Breast epithelium (tissue), 4 donors: ENCODE measurements around the gene DTNB. TPM values are rescaled to one million over a fixed set of nuclear protein-coding genes. Genes with fewer than 3 reads are reported as not detected.
"Not testable (repeated sequence)": the region's sequence is repeated elsewhere in the genome, so short reads cannot be mapped to it uniquely, and the experiment has no call there.

Source experiments
- DNase-seq, 2 donors: peaks; one replicate each; pipeline ENCODE4 v3.0.0-alpha.2; 2019; ENCODE audit warnings: low spot score in 2 of 2
- H3K27ac ChIP-seq, 2 donors: fragments of 200-600 bp; sonication (generic) in 1 of 2; one replicate each; pipeline ENCODE4 v1.5.1; 2016 to 2019; ENCODE audit warnings: mild to moderate bottlenecking in 1 of 2
- H3K27me3 ChIP-seq, 2 donors: fragments of 200-600 bp; sonication (generic) in 1 of 2; one replicate each; pipeline versions ENCODE4 v1.5.1 to v1.6.0; 2017 to 2019; ENCODE audit warnings: control low read depth in 1 of 2, mild to moderate bottlenecking in 1 of 2
- H3K36me3 ChIP-seq: fragments of 200-600 bp; one replicate; pipeline ENCODE4 v1.5.1; 2019
- H3K4me1 ChIP-seq, 2 donors: fragments of 200-600 bp; sonication (generic); one replicate each; pipeline ENCODE4 v1.5.1; 2016 to 2019; ENCODE audit warnings: control low read depth in 1 of 2
- H3K4me3 ChIP-seq, 3 donors: fragments of 200-600 bp; sonication (generic); 1 replicate in 2 of 3; 2 replicates in 1 of 3; pipeline ENCODE4 v1.5.1; 2016 to 2019; ENCODE audit warnings: mild to moderate bottlenecking in 3 of 3, moderate library complexity in 2 of 3
- H3K9me3 ChIP-seq, 2 donors: fragments of 200-600 bp; sonication (generic) in 1 of 2; one replicate each; pipeline ENCODE4 v1.5.1; 2016 to 2019; ENCODE audit warnings: control low read depth in 1 of 2
- POLR2A ChIP-seq: fragments of 450-650 bp; IDR thresholded peaks from one replicate; pipeline ENCODE4 v1.6.1; 2016; ENCODE audit warnings: antibody characterized with exemption, mild to moderate bottlenecking, moderate library complexity
- POLR2AphosphoS5 ChIP-seq, 3 donors: sonication (generic); formaldehyde crosslinking; IDR thresholded peaks; one replicate each; pipeline ENCODE4 v1.6.1; 2017; ENCODE audit warnings: antibody characterized with exemption in 3 of 3
- intact Hi-C: fragments of 100-400 bp; cut with DNase I; formaldehyde crosslinking; loops from one replicate; pipeline ENCODE4 v1.15.1; 2023; ENCODE audit warnings: low total_unique reads
- total RNA-seq, 3 donors: library from RNA; depleted of rRNA; stranded (reverse); fragments of >200 nt; gene quantifications; one replicate each; pipeline ENCODE4 v1.1.0, GENCODE V29; 2016
- TF ChIP-seq, protein P1 (sequence below), 3 donors: fragments of 450-650 bp; IDR thresholded peaks; one replicate each; pipeline ENCODE4 v1.5.1; 2016 to 2017; ENCODE audit warnings: antibody characterized with exemption in 3 of 3, mild to moderate bottlenecking in 3 of 3, moderate library complexity in 3 of 3

DTNB gene
- total RNA-seq, 3 donors from 2014 or later, result 7.8 to 63.4 (median 44.9) TPM

DNA sequence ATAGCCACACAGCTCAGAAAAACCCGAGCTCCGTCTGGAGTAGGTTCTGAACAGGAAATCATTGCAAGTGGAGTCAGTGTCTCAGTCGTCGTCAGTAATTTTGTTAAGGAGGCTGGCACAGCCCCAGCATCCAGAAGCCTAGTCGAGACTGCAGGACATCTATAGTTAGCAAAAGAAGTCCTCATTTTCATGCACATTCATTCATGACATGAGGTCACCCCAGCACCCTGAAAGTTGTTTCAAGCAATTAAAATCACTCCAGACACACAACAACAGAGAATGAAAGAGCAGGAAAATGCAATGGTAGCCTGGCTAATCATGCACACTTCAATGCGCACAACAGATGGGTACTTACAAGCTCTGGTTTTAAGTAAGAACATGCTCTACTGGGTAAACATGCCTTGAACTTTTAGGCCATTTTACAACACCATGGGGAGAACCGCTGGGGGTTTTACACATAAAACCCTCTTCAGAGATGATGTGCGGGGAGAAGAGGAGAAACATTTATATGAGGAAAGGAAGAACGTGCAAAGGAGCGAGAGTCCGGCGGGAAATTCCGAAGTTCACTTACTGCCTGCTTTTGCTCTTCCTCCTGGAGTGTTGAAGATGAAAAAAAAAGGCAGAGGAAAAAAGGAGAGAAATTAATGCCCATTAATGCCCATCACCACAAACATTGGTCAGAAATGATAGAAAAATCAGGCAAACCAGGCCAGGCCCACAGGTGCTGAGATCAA is 254.3 kb downstream of the DTNB start:
- TF ChIP-seq POLR2A, result no peak
- TF ChIP-seq, protein P1, sequence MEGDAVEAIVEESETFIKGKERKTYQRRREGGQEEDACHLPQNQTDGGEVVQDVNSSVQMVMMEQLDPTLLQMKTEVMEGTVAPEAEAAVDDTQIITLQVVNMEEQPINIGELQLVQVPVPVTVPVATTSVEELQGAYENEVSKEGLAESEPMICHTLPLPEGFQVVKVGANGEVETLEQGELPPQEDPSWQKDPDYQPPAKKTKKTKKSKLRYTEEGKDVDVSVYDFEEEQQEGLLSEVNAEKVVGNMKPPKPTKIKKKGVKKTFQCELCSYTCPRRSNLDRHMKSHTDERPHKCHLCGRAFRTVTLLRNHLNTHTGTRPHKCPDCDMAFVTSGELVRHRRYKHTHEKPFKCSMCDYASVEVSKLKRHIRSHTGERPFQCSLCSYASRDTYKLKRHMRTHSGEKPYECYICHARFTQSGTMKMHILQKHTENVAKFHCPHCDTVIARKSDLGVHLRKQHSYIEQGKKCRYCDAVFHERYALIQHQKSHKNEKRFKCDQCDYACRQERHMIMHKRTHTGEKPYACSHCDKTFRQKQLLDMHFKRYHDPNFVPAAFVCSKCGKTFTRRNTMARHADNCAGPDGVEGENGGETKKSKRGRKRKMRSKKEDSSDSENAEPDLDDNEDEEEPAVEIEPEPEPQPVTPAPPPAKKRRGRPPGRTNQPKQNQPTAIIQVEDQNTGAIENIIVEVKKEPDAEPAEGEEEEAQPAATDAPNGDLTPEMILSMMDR (IDR thresholded peaks at IDR 0.05), result no peak
- TF ChIP-seq POLR2AphosphoS5 (IDR thresholded peaks at IDR 0.05), result no peak
- Histone ChIP-seq H3K36me3 (no peaks in the 10 kb centered on the region), H3K27ac (no peak overlapping the region), H3K4me3 (no peak overlapping the region), H3K9me3 (no peaks in the 10 kb centered on the region), H3K4me1 (no peaks in the 10 kb centered on the region), H3K27me3 (no peaks in the 10 kb centered on the region)
- intact Hi-C loops, result no loop called here
- DNase-seq, result no peak

DNA sequence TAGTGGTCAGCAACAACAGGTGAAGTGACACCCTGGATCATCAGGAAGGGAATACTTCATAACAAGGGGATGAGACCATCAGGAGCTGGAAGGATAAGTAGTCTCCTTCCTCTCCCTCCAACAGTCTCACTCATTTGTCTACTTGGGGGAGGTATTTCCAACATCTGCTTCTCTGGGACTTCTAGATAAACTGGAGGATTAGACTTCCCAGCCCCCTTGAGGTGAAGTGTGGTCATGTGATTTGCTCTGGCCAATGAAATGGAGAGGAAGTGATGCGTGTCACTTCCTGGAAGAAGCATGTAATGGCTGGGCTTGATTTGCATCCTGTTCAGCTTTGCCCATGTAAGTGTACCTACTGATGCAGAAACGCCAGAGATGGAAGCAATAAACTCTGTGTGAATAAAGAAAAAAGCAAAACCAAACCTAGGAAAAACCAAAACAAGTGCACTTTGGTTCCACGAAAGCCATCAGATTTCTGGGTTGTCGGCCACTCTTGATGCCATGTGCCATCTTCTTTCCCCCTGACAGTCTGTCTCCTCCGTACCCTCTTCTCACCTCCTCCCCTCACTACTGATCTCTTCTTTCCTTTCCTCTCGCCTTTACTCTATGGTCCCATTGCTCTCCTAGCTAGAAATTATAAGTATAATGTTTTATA is 255.5 kb downstream of the DTNB start:
- no peak for DNase-seq
- TF ChIP-seq POLR2A, result no peak
- TF ChIP-seq, protein P1 (IDR thresholded peaks at IDR 0.05), result no peak
- TF ChIP-seq POLR2AphosphoS5 (IDR thresholded peaks at IDR 0.05), result no peak
- no peaks in the 10 kb centered on the region for H3K27me3 ChIP-seq
- intact Hi-C loops, result no loop called here
- H3K27ac ChIP-seq, result no peak overlapping the region
- no peak overlapping the region for H3K4me3 ChIP-seq
- no peaks in the 10 kb centered on the region for H3K9me3 ChIP-seq
- H3K36me3 ChIP-seq, result no peaks in the 10 kb centered on the region
- H3K4me1 ChIP-seq, result no peaks in the 10 kb centered on the region

DNA sequence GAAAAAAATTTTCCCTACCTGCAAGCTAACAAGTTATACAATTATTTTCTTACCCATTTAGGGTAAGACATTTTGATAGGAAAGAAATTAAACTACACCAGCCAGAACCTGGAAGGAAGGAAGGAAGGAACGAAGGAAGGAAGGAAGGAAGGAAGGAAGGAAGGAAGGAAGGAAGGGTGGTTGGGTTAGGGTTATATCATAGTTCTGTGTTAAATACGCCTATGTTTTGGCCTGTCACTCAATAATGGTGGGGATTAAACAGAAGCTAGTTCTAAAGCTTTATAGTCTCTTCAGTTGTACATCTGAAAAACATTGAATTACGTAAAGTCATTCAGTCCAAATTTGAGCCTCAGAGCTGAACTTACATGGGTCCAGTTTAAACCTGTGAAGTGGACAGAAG is 256.7 kb downstream of the DTNB start:
- H3K27me3 ChIP-seq, result no peaks in the 10 kb centered on the region
- H3K4me1 ChIP-seq, result no peaks in the 10 kb centered on the region
- H3K36me3 ChIP-seq, result no peaks in the 10 kb centered on the region
- H3K4me3 ChIP-seq, result no peak overlapping the region
- TF ChIP-seq POLR2AphosphoS5 (IDR thresholded peaks at IDR 0.05) (no peak), POLR2A (no peak)
- TF ChIP-seq, protein P1 (IDR thresholded peaks at IDR 0.05), result no peak
- no peak overlapping the region for H3K27ac ChIP-seq
- DNase-seq, result no peak
- no peaks in the 10 kb centered on the region for H3K9me3 ChIP-seq
- intact Hi-C loops, result no loop called here

DNA sequence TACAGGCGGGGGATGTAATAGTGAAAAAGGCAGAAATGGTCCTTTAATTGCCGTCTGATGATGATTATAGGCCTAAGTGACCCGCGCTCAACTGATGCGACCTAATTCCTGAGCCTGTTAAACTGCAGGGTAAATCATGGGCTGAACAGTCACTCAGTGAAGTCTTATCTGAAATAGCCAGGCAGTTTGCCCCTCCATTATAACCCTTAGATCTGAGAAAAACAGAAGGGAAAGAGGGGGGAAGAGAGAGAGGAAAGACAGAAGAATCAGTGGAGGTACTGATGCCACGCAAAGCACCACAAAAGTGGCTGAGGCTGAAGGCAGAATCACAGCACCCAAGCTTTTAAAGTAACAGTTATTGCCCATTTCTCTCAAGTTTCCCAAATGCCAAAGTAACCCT is 258.6 kb downstream of the DTNB start:
- Histone ChIP-seq H3K36me3 (no peaks in the 10 kb centered on the region), H3K27me3 (no peaks in the 10 kb centered on the region), H3K9me3 (no peaks in the 10 kb centered on the region), H3K4me3 (no peak overlapping the region), H3K27ac (no peak overlapping the region), H3K4me1 (no peaks in the 10 kb centered on the region)
- intact Hi-C loops, result no loop called here
- TF ChIP-seq POLR2A, result no peak
- DNase-seq, result no peak

DNA sequence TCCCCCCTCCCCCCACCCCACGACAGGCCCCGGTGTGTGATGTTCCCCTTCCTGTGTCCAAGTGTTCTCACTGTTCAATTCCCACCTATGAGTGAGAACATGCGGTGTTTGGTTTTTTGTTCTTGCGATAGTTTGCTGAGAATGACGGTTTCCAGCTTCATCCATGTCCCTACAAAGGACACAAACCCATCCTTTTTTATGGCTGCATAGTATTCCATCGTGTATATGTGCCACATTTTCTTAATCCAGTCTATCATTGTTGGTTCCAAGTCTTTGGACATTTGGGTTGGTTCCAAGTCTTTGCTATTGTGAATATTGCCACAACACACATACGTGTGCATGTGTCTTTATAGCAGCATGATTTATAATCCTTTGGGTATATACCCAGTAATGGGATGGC is 260.0 kb downstream of the DTNB start:
- intact Hi-C loops, DNase-seq, H3K4me1 ChIP-seq, H3K4me3 ChIP-seq, H3K36me3 ChIP-seq, H3K27me3 ChIP-seq, H3K9me3 ChIP-seq, H3K27ac ChIP-seq: not testable (repeated sequence)

DNA sequence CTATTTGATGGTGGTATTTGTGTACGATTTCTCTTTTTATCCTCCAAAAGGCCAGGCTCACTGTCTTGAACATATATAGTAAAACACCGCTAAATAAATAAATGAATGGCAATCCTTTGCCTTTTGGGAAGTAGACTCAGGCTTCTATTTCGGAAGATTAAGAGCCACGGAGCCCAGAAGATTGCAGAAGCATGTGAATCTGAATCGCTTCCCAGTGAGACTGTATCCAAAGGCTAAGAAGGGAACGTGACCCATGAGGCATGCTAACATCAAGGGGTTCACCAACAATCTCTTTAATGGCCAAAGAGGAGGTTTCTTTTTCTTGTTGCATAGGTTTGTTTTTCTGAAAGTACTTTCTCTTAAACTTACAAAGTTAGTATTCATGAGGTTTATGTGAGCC is 261.6 kb downstream of the DTNB start:
- Histone ChIP-seq H3K9me3 (no peaks in the 10 kb centered on the region), H3K36me3 (no peaks in the 10 kb centered on the region), H3K27ac (no peak overlapping the region), H3K27me3 (no peaks in the 10 kb centered on the region), H3K4me3 (no peak overlapping the region), H3K4me1 (no peaks in the 10 kb centered on the region)
- intact Hi-C loops, result no loop called here
- DNase-seq, result no peak
- no peak for TF ChIP-seq POLR2A
- TF ChIP-seq, protein P1 (IDR thresholded peaks at IDR 0.05), result no peak
